Prostate gland (tissue), 2 donors: Measurements from ENCODE around the gene SIM2. TPM values are rescaled to one million over a fixed set of nuclear protein-coding genes. Genes with fewer than 3 reads are reported as not detected.

Experiments
- DNase-seq: peaks from one replicate; pipeline ENCODE4 v3.0.0-alpha.2; 2019; ENCODE audit warnings: low spot score
- H3K27ac ChIP-seq, 2 donors: fragments of 200-600 bp; sonication (generic); 2 replicates each; pipeline ENCODE4 v1.5.1; 2017 to 2019
- H3K27me3 ChIP-seq: fragments of 200-600 bp; sonication (generic); replicated peaks from 2 replicates; pipeline ENCODE4 v1.5.1; 2019; ENCODE audit not compliant: insufficient read depth
- H3K36me3 ChIP-seq, 2 donors: fragments of 200-600 bp; sonication (generic); 1 replicate in 1 of 2; 2 replicates in 1 of 2; pipeline versions ENCODE4 v1.5.1 to v1.8.1; 2017 to 2019
- H3K4me1 ChIP-seq: fragments of 200-600 bp; sonication (generic); replicated peaks from 2 replicates; pipeline ENCODE4 v1.5.1; 2019
- H3K4me3 ChIP-seq, 2 donors: fragments of 200-600 bp; sonication (generic); 2 replicates each; pipeline ENCODE4 v1.5.1; 2017 to 2019
- H3K9me3 ChIP-seq: fragments of 200-600 bp; sonication (generic); 2 replicates; pipeline ENCODE4 v1.5.1; 2017
- CTCF ChIP-seq, 4 experiments: fragments of 200-600 bp in 2 of 4; fragments of 450-650 bp in 2 of 4; sonication (generic) in 2 of 4; IDR thresholded peaks; 1 replicate in 3 of 4; 2 replicates in 1 of 4; pipeline ENCODE4 v1.5.1; 2016 to 2019; ENCODE audit warnings: antibody characterized with exemption in 4 of 4, mild to moderate bottlenecking in 2 of 4, moderate library complexity in 2 of 4
- POLR2A ChIP-seq: fragments of 450-650 bp; IDR thresholded peaks from one replicate; pipeline ENCODE4 v1.6.1; 2016; ENCODE audit warnings: antibody characterized with exemption, mild to moderate bottlenecking
- POLR2AphosphoS5 ChIP-seq: sonication (generic); formaldehyde crosslinking; IDR thresholded peaks from one replicate; pipeline ENCODE4 v1.6.1; 2017; ENCODE audit warnings: antibody characterized with exemption
- WGBS: methylation state at CpG from one replicate; pipeline ENCODE4 v1.1.5; 2018; 5-methylcytosine and 5-hydroxymethylcytosine counted together
- intact Hi-C: fragments of 100-400 bp; cut with DNase I; formaldehyde crosslinking; loops from one replicate; pipeline ENCODE4 v1.14.2; 2022
- total RNA-seq, 2 donors: library from RNA; depleted of rRNA; stranded (reverse); fragments of >200 nt; gene quantifications; one replicate each; pipeline ENCODE4 v1.1.0, GENCODE V29; 2016

SIM2 gene
- total RNA-seq, 2 donors from 2014 or later = 1.0 to 16.3 TPM

- Histone ChIP-seq H3K4me3 (peak overlapping the region; percentile 51 to 59), H3K27me3 (peaks cover 15% of the 10 kb centered on the region), H3K9me3 (no peaks in the 10 kb centered on the region), H3K4me1 (peaks cover 11% of the 10 kb centered on the region), H3K36me3 (no peaks in the 10 kb centered on the region), H3K27ac (peak overlapping the region; percentile 62 to 83)
- intact Hi-C loops = no loop called here
- no peak for TF ChIP-seq POLR2AphosphoS5
- no peak for TF ChIP-seq CTCF (IDR thresholded peaks at IDR 0.05)
- TF ChIP-seq POLR2A = no peak
- 16% methylated on average over 29 of the region's 30 CpGs for WGBS
- DNase-seq = no peak
Observed at GRCh38 chr21:36700295-36700970, 1.5 kb downstream of the SIM2 start.

- TF ChIP-seq POLR2AphosphoS5 (no peak), POLR2A (no peak), CTCF (IDR thresholded peaks at IDR 0.05) (no peak)
- intact Hi-C loops = no loop called here
- no peak for DNase-seq
- H3K27ac ChIP-seq = peak overlapping the region; percentile 62 to 83
- H3K4me1 ChIP-seq = peaks cover 11% of the 10 kb centered on the region
- peaks cover 17% of the 10 kb centered on the region for H3K27me3 ChIP-seq
- H3K4me3 ChIP-seq = peak overlapping the region; percentile 51 to 59
- WGBS = 10% methylated on average over 46 of the region's 65 CpGs
- H3K9me3 ChIP-seq = no peaks in the 10 kb centered on the region
- no peaks in the 10 kb centered on the region for H3K36me3 ChIP-seq
Observed at GRCh38 chr21:36700971-36701755, 2.2 kb downstream of the SIM2 start.

GRCh38 chr21:36701756-36702621, 3.1 kb downstream of the SIM2 start:
- no peak for DNase-seq
- peak overlapping the region; percentile 51 to 59 for H3K4me3 ChIP-seq
- TF ChIP-seq CTCF (IDR thresholded peaks at IDR 0.05) (no peak), POLR2AphosphoS5 (no peak), POLR2A (no peak)
- WGBS = 45% methylated on average over 26 of the region's 26 CpGs
- H3K27me3 ChIP-seq = peaks cover 17% of the 10 kb centered on the region
- H3K27ac ChIP-seq = peak overlapping the region in 1 of 2 donors; percentile 83
- no peaks in the 10 kb centered on the region for H3K9me3 ChIP-seq
- intact Hi-C loops = no loop called here
- peaks cover 11% of the 10 kb centered on the region for H3K4me1 ChIP-seq
- no peaks in the 10 kb centered on the region for H3K36me3 ChIP-seq

- peaks cover 12% of the 10 kb centered on the region for H3K27me3 ChIP-seq
Observed at GRCh38 chr21:36702622-36702968, 3.7 kb downstream of the SIM2 start.

More at GRCh38 chr21:36702622-36702968, 3.7 kb downstream of the SIM2 start:
- no peaks in the 10 kb centered on the region for H3K36me3 ChIP-seq
- no peak overlapping the region for H3K27ac ChIP-seq
- no peak overlapping the region for H3K4me3 ChIP-seq
- no peak for DNase-seq
- H3K4me1 ChIP-seq = peaks cover 11% of the 10 kb centered on the region
- 50% methylated on average over 6 of the region's 6 CpGs for WGBS
- intact Hi-C loops = no loop called here
- no peaks in the 10 kb centered on the region for H3K9me3 ChIP-seq
- TF ChIP-seq POLR2AphosphoS5 (no peak), CTCF (IDR thresholded peaks at IDR 0.05) (no peak), POLR2A (no peak)
